ENCODE results near the gene ADISSP. TPM values are rescaled to one million over a fixed set of nuclear protein-coding genes. Genes with fewer than 3 reads are reported as not detected.

Gene ADISSP
- total RNA-seq (10 to 100 TPM in 3 of 6 donors, 1 to 10 TPM in 3; 5.0 to 13.0 (median 10.0) TPM), polyA plus RNA-seq (10 to 100 TPM; 14.2 to 16.0 TPM)

DNA sequence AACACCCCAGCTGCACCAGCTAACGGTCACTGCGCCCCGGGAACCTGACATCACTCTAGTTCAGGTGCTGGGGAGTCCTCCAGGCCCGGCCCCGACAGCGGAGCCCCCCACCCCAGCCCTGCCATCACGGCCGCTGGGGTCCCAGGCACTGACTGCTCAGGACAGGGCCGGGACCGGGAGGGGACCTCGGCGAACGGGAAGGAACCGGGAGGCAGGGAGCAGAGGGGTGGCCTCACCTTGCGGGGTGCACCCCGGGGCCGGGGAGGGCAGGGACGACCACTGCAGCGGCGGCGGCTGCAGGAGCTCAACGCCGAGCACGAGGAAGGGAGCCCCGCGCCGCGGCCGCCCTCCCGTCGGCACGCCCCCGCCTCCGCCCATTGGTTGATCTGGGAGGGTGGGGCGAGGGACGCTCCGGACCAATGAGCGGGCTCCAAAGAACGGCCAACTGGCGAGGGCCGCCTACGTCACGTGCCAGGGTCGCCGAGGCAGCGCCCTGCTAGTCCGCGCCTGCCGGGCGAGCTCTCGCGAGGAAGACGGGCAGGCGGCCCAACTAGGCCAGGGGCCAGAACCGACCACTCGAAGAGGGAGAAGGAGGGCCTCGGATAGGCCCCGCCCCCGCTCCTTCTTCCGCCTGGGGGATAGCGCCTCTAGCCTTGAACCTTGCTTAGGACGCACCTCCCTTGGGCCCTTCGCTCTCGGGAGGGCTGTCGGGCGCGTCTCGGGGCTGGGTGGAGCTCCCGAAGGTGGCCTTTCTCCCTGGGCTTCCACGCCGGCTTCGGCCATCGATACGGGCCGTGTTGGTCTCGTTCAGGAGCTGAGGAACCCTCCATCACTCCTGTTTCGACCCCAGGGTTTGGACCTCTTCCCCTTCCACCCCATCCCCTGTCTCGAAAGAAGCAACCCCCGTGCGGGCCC lies at the start of gene ADISSP:
ADISSP (minus strand) TSS at position 327 of the 915 bp plus-strand sequence. CDS start 7,653 bp downstream, outside the sequence.
- no peaks in the 10 kb centered on the region for H3K27me3 ChIP-seq
- H3K4me3 ChIP-seq = peak within 1 kb of the TSS; percentile 48 to 77 (median 59)
- WGBS, 2 donors = 0% methylated on average over 61 to 80 of the region's 80 CpGs
- peak within 1 kb of the TSS; percentile 73 to 82 (median 78) for H3K27ac ChIP-seq
- FAIRE-seq (peak; percentile 60), DNase-seq (peak; percentile 97 to 99 (median 98)), ATAC-seq (peak; percentile 94 to 98 (median 96))
- H3K36me3 ChIP-seq = no peaks in the 10 kb centered on the region
- peaks cover 0 to 10% (median 8%) of the 10 kb centered on the region in 3 donors for H3K4me1 ChIP-seq
- intact Hi-C loops (cut with DNase I) = no loop called here
- TF ChIP-seq, protein P1, sequence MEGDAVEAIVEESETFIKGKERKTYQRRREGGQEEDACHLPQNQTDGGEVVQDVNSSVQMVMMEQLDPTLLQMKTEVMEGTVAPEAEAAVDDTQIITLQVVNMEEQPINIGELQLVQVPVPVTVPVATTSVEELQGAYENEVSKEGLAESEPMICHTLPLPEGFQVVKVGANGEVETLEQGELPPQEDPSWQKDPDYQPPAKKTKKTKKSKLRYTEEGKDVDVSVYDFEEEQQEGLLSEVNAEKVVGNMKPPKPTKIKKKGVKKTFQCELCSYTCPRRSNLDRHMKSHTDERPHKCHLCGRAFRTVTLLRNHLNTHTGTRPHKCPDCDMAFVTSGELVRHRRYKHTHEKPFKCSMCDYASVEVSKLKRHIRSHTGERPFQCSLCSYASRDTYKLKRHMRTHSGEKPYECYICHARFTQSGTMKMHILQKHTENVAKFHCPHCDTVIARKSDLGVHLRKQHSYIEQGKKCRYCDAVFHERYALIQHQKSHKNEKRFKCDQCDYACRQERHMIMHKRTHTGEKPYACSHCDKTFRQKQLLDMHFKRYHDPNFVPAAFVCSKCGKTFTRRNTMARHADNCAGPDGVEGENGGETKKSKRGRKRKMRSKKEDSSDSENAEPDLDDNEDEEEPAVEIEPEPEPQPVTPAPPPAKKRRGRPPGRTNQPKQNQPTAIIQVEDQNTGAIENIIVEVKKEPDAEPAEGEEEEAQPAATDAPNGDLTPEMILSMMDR (IDR thresholded peaks at IDR 0.05) = no peak
- H3K9me3 ChIP-seq = no peaks in the 10 kb centered on the region

DNA sequence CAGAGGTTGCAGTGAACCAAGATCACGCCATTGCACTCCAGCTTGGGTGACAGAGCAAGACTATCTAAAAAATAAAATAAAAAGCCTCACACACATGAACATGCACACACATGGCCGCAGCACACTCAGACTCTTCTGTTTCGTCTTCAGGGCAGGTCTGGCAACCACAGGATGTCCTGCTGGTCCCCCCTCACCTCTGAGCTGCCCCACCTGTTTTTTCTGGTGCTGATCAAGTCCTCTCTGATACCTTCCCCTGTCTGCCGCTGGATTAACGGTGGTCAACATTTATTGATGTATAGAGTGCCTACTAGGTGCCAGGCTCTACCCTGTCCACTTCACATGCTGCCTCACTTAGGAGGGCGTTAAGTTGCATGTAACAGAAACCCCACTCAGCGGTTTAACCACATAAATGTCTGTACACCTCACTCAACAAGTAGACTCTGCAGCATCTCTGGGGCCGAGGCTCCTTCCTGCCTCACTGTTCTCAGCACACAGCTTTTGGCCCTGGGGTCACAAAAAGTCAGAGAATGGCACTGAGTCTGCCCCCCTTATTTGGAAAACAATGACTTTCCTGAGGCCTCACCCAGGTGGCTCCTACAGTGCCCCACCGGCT lies 48.3 kb upstream of the ADISSP start:
- no peak overlapping the region for H3K27ac ChIP-seq
- no peaks in the 10 kb centered on the region for H3K9me3 ChIP-seq
- 82 to 86% methylated on average over 9 of the region's 9 CpGs for WGBS, 2 donors
- H3K27me3 ChIP-seq = no peaks in the 10 kb centered on the region
- ATAC-seq = no peak
- peaks cover 28 to 49% (median 36%) of the 10 kb centered on the region in 3 donors for H3K4me1 ChIP-seq
- intact Hi-C loops (cut with DNase I) = no loop called here
- DNase-seq = no peak
- TF ChIP-seq, protein P1 (IDR thresholded peaks at IDR 0.05) = no peak
- no peak for FAIRE-seq
- no peaks in the 10 kb centered on the region for H3K36me3 ChIP-seq
- no peak overlapping the region for H3K4me3 ChIP-seq

DNA sequence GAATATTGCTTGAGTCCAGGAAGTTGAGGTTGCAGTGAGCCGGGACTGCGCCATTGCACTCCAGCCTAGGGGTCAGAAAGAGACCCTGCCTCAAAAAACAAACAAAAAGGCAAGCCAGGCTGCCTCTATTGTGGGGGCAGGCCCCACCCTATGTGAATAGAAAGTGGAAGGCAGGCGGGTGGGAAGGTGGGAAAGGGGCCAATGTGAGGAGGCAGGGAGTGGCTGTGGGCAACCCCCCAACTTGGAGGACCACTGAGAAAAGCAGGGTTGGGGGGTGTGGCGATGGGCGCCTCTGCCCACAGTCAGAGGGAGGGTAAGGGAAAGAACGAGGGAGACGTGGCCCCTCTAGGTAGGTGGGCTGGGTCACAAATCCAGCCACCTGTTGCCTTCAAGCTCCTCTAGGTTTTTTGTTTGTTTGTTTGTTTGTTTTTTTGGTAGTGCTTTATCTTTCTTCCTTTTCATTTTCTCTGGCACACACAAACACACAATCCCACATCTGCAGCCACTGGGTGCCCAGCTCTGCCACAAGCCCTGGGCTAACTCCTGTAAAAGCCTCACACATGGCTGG lies 47.5 kb upstream of the ADISSP start:
- Histone ChIP-seq H3K4me3 (no peak overlapping the region), H3K27ac (no peak overlapping the region), H3K4me1 (peaks cover 28 to 55% (median 36%) of the 10 kb centered on the region in 3 donors), H3K36me3 (no peaks in the 10 kb centered on the region), H3K9me3 (no peaks in the 10 kb centered on the region), H3K27me3 (no peaks in the 10 kb centered on the region)
- TF ChIP-seq, protein P1 (IDR thresholded peaks at IDR 0.05) = no peak
- no peak for ATAC-seq
- no peak for FAIRE-seq
- intact Hi-C loops (cut with DNase I) = no loop called here
- WGBS, 2 donors = 76 to 85% methylated on average over 7 of the region's 7 CpGs
- DNase-seq = no peak

DNA sequence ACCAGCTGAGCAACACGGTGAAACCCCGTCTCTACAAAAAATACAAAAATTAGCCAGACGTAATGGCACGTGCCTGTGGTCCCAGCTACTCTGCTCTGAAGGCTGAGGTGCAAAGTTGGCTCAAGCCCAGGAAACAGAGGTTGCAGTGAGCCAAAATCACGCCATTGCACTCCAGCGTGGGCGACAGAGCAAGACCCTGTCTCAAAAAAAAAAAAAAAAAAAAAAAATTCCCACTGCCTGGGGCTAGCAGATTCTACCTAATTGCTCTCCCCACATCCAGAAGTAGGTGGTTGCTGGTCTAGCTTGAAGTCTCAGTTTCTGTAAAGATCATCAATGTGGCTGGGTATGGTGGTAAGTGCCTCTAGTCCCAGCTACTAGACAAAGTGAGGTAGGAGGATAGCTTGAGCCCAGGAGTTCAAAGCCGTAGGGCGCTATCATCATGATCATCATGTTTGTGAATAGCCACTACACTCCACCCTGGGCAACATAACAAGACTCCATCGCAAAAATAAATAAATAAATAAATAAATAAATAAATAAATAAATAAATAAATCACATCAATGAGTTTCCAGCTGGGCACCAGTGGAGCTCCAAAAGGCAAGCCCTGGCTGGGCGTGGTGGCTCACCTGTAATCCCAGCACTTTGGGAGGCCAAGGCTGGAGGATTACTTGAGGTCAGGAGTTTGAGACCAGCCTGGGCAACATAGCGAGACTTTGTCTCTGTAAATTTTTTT lies 46.5 kb upstream of the ADISSP start:
- ATAC-seq = no peak
- intact Hi-C loops (cut with DNase I) = no loop called here
- Histone ChIP-seq H3K4me3 (no peak overlapping the region), H3K27me3 (no peaks in the 10 kb centered on the region), H3K36me3 (no peaks in the 10 kb centered on the region), H3K9me3 (no peaks in the 10 kb centered on the region), H3K27ac (peak overlapping the region; percentile 29 to 93 (median 59)), H3K4me1 (peaks cover 28 to 51% (median 30%) of the 10 kb centered on the region in 3 donors)
- TF ChIP-seq, protein P1 (IDR thresholded peaks at IDR 0.05) = no peak
- 58 to 60% methylated on average over 12 of the region's 12 CpGs for WGBS, 2 donors
- no peak for FAIRE-seq
- no peak for DNase-seq
